ENCODE measurements around the gene ALKBH2.

ALKBH2 gene

GRCh38 chr12:109113661-109114321, 20.5 kb upstream of the ALKBH2 start:
- DNase-seq (ENCODE audit: low read depth), result no peak

- DNase-seq (ENCODE audit: low read depth), result no peak
Measured at GRCh38 chr12:109112720-109113465, 19.6 kb upstream of the ALKBH2 start.

GRCh38 chr12:109110988-109111495, 17.8 kb upstream of the ALKBH2 start:
- DNase-seq (ENCODE audit: low read depth), result peak; percentile 32

GRCh38 chr12:109109746-109110350, 16.6 kb upstream of the ALKBH2 start:
- no peak for DNase-seq (ENCODE audit: low read depth)

- no peak for DNase-seq (ENCODE audit: low read depth)
Measured at GRCh38 chr12:109105176-109105575, 11.9 kb upstream of the ALKBH2 start.

DNA sequence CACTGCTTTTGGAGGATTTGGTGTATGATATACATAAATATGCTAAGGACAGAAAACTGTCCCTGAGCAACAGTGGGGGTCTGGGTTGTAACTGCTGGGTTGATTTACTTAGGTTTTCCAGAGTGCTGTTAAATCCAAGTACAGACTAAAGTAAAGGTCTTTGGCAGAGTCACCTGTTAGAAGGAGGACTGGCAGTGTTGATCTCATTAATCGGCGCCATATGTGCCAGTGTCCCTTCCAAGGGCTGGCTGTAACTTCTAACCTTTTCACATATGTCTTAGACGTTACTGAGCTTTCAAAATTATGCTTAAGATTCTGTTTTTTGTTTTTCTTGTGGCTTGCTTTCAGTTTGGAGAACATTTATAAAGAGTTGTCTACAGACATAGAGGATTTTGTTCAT, 9.2 kb upstream of the ALKBH2 start:
- DNase-seq (ENCODE audit: low read depth), result no peak

DNA sequence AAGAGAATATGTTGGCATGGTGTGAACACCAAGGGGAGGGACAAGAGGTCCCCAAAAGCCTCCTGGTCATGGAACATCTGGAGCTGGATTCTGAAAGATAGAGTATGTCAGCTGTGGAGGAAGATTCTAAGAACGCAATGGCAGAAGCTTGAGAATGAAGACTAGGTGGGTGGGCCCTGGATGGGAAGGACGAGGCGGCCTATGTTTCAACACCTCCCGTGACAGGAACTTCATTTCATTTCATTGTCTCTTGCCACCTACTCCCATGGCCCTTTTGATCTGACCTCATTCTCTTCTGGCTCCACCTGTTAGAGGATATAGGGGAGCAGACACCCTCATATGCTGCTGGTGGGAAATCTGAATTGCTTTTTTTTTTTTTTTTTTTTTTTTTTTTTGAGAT, 7.5 kb upstream of the ALKBH2 start:
- DNase-seq (ENCODE audit: low read depth), result no peak

GRCh38 chr12:109099431-109100020, 6.3 kb upstream of the ALKBH2 start:
- no peak for DNase-seq (ENCODE audit: low read depth)

- no peak for DNase-seq (ENCODE audit: low read depth)
Measured at GRCh38 chr12:109098651-109099050, 5.4 kb upstream of the ALKBH2 start.

GRCh38 chr12:109098183-109098604, 4.9 kb upstream of the ALKBH2 start:
- no peak for DNase-seq (ENCODE audit: low read depth)

DNA sequence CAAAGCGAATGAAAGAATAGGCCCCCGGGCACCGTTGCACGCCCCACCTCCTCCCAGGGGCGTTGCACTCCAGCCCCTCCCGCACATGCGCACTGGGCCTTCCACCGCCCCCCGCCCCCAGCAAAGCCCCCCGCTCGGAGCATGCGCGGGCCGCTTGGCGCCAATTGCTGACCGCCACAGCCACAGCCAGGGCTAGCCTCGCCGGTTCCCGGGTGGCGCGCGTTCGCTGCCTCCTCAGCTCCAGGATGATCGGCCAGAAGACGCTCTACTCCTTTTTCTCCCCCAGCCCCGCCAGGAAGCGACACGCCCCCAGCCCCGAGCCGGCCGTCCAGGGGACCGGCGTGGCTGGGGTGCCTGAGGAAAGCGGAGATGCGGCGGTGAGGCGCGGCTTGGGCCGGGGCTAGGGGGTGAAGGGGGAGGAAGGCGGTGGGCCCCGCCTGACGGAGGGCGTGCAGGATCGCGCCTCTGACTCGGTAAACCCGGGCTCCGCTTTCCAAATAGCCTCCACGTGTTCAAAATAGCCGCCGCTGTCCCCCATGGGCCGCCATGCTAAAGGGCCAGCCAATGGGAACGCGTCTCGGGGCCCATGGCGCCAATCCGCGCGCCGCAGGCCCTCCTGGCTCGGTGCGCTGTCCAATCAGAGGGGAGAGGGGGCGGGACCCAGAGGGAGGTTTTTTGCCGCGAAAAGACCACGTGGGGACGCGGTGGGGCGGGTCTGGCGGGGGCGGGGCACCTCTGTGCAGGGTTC, 4.3 kb upstream of the ALKBH2 start, which contains the start of gene UNG:
UNG (plus strand) TSS at position 163 of the 748 bp plus-strand sequence; CDS start at position 246, 83 bp downstream.
- DNase-seq (ENCODE audit: low read depth), result peak; percentile 96

DNA sequence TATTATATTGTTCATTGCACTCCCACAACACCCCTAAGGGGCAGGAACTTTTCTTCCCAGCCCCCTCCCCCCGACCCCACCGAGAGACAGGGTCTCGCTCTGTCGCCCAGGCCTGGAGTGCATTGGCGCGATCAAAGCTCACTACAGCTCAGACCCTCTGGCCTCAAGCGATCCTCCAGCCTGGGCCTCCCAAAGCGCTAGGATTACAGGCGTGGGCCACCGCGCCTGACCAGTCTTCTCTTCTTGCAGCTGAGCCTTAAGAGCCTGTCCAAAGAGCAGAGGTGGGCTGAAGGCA, 3.8 kb upstream of the ALKBH2 start:
- DNase-seq (ENCODE audit: low read depth), result no peak

- no peak for DNase-seq (ENCODE audit: low read depth)
Measured at GRCh38 chr12:109092497-109093021, 713 bp downstream of the ALKBH2 start.

DNA sequence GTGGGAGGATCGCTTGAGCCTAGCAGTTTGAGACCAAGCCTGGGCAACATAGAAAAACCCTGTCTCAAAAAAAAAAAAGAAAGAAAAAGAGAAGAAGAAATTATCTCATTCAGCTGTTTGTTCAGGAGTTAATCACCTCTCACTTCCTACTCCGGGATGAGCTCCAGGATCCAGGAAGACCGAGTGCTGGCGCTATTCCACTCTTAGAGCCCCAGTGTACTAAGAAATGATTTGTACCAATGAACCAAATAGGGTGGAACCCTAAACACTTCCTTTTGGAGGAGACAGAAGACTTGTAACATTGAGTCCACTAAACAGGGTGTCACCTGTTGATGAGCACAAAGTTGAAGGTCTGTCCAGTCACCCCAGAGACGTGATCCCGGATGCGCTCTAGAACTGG, 3.6 kb downstream of the ALKBH2 start:
- no peak for DNase-seq (ENCODE audit: low read depth)

GRCh38 chr12:109088818-109089217, 4.5 kb downstream of the ALKBH2 start:
- DNase-seq (ENCODE audit: low read depth), result no peak

GRCh38 chr12:109087250-109087649, 6.0 kb downstream of the ALKBH2 start:
- DNase-seq (ENCODE audit: low read depth), result no peak

DNA sequence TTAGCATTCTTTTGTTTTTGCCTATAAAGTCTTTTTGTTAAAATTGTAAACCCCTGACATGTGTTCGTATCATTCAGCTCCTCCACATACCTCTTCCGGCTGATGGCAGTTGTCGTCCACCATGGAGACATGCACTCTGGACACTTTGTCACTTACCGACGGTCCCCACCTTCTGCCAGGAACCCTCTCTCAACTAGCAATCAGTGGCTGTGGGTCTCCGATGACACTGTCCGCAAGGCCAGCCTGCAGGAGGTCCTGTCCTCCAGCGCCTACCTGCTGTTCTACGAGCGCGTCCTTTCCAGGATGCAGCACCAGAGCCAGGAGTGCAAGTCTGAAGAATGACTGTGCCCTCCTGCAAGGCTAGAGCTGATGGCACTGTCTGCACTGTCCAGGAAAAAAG, 7.7 kb downstream of the ALKBH2 start:
- no peak for DNase-seq (ENCODE audit: low read depth)

- no peak for DNase-seq (ENCODE audit: low read depth)
Measured at GRCh38 chr12:109084425-109084824, 8.8 kb downstream of the ALKBH2 start.

DNA sequence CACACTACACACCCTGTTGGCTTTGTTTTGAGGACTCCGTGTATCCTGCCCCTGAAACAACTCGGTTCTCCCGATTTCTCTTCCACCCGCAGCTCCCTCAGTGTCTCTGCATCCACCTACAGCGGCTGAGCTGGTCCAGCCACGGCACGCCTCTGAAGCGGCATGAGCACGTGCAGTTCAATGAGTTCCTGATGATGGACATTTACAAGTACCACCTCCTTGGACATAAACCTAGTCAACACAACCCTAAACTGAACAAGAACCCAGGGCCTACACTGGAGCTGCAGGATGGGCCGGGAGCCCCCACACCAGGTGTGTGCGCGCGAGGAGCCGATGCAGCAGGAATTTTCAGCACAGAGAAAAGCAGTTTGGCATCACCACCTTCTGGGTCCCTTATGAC, 10.5 kb downstream of the ALKBH2 start:
- DNase-seq (ENCODE audit: low read depth), result no peak

DNA sequence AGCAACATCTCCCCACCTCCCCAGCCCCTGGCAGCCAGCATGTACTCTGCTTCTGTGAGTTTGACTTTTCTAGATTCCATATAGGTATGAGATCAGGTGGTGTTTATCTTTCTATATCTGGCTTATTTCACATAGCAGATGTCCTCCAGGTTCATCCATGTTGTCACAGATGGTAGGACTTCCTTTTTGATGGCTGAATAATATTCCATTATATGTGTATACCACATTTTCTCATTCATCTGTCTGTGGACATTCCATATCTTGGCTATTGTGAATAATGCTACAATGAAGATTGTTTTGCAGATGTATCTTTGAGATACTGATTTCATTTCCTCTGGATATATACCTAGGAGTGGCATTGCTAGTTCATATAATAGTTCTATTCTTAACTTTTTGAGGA, 18.4 kb downstream of the ALKBH2 start:
- DNase-seq (ENCODE audit: low read depth), result no peak

DNA sequence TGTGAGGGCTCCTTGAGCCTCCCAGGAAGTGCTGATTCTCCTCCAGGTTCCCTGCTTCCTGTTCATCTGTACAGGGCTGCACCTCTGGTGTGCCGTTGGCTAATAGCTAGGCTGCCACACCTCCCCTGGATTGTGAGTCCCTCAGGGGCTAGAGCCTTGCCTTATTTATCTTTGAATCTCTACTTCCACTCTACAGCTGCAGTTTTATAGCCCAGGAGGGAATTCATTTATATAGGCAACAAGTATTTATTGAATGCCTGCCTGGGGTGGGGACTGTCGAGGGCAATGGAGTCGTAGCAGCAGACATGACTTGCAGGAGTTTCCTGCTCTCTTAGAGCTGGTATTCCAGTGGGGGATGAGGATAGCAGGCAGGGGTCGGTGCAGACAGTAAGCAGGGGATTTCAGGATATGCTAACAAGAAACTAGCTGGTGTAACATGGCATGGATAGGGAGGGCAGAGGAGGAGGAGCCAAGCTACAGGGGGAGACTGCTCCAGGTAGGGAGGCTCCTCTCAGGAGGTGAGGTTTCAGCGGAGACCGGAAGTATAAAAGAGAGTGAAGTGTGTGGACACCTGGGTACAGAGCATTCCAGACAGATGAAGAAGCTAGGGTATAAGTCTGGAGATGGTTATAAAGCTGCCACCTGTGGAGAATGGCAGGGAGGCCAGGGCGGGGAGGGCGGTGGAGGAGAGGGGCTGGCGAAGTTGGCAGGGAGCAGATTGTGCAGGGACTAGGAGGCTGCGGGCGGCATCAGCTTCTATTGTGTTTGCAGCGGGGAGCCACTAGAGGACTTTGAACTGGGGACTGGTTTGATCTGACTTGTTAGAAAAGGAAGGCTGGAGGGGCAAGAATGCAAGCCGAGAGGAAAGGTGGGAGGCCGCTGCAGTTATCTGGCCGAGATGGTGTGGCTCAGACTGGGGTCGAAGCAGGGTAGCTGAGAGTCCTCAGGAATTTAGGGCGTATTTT, 23.7 kb downstream of the ALKBH2 start:
- no peak for DNase-seq (ENCODE audit: low read depth)

All from activated T-cell treated with anti-CD3 and anti-CD28 coated beads for 1 hour (primary cell).